GM06990 (cell line): Measurements from ENCODE around the gene FA2H.

Experiments
- DNase-seq: peaks from one replicate; pipeline ENCODE4 v3.0.0-alpha.2; 2011; ENCODE audit not compliant: insufficient read length; ENCODE audit errors: extremely low read depth
- H3K27me3 ChIP-seq: replicated peaks from 2 replicates; pipeline ENCODE4 v1.6.0; 2011; ENCODE audit warnings: low read length; ENCODE audit not compliant: control insufficient read depth, insufficient read depth
- H3K36me3 ChIP-seq: 2 replicates; pipeline ENCODE4 v1.5.1; 2011; ENCODE audit warnings: low read length; ENCODE audit not compliant: control insufficient read depth, insufficient read depth
- H3K4me3 ChIP-seq: replicated peaks from 2 replicates; pipeline ENCODE4 v1.5.1; 2011; ENCODE audit warnings: low read depth, mild to moderate bottlenecking, control low read depth, low read length
- CTCF ChIP-seq: IDR thresholded peaks from 2 replicates; pipeline ENCODE4 v1.5.1; 2011; ENCODE audit warnings: low read length, control low read depth, mild to moderate bottlenecking, inconsistent platforms; ENCODE audit not compliant: insufficient read depth, poor library complexity, severe bottlenecking

Gene FA2H

DNA sequence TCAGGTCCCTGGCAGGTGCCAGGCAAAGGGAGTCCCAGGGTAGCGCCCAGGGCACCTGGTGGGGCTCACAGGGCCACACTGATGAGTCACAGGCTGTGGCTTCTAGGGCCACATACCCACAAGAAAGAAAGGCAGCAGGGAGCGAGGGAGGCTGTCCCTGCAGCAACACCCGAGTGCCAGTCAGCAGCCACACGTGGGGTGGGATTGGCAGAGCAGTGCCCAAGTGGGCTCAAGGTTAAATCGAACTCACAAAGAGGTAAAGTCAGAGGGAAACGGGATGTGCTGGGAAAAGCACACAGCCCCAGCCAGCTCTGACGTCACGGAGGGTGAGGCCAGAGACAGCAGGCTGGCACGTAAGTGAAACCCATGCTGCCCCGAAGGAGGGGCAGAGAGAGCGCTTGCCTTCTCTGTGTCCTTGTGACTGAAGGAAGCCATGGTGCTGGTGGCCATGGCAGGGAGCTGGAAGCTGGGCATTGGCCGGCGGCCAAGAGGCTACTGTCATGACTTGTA is 33.8 kb downstream of the FA2H start:
- no peak for TF ChIP-seq CTCF
- H3K36me3 ChIP-seq, result no peaks in the 10 kb centered on the region
- no peaks in the 10 kb centered on the region for H3K27me3 ChIP-seq
- H3K4me3 ChIP-seq, result no peak overlapping the region
- no peak for DNase-seq

DNA sequence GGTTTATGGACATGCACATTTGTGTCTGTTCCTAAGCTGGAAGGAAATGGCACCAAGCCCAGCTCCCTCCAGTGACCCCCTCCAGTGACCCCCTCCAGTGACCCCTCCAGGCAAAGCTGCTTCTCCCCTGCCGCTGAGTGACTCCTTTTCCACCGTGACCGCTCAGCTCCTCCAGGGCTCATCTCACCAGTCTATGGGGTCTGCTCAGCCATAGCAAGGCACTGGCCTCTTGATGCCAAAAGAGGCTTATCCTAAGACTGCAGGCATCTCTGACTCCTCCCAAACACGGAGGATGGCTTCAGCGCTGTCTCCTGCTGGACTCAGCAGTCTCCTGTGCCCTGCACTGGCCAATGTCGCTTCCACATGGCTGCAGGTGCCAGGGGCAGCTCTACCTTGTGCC is 35.3 kb downstream of the FA2H start:
- no peak for TF ChIP-seq CTCF
- H3K36me3 ChIP-seq, result no peaks in the 10 kb centered on the region
- H3K27me3 ChIP-seq, result no peaks in the 10 kb centered on the region
- H3K4me3 ChIP-seq, result no peak overlapping the region
- DNase-seq, result no peak

DNA sequence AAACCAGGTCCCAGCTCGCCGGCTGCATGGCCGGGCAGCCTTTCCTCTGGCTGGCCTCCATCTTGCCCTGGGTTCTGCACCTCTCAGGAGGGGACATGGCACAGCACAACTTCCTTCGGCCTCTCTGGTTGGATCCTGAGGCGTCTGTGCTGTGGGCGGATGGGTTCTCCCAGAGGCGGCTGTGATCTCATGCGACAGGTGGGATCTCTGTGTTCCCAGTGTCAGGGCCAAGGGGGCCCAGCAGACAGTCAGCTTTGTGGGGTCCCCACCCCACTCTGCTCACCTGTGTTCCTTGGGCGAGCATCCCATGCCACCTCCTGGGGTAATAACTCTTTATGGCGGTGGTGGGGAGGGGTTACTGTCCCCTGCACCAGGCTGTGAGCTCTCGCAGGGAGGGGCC is 35.8 kb downstream of the FA2H start:
- TF ChIP-seq CTCF, result no peak
- DNase-seq, result no peak
- Histone ChIP-seq H3K36me3 (no peaks in the 10 kb centered on the region), H3K27me3 (no peaks in the 10 kb centered on the region), H3K4me3 (no peak overlapping the region)

GRCh38 chr16:74738113-74738541 is 36.5 kb downstream of the FA2H start:
- Histone ChIP-seq H3K4me3 (no peak overlapping the region), H3K27me3 (no peaks in the 10 kb centered on the region), H3K36me3 (no peaks in the 10 kb centered on the region)
- TF ChIP-seq CTCF, result no peak
- no peak for DNase-seq

GRCh38 chr16:74737521-74737920 is 37.1 kb downstream of the FA2H start:
- Histone ChIP-seq H3K4me3 (no peak overlapping the region), H3K36me3 (no peaks in the 10 kb centered on the region), H3K27me3 (no peaks in the 10 kb centered on the region)
- DNase-seq, result no peak
- no peak for TF ChIP-seq CTCF

GRCh38 chr16:74736531-74737157 is 38.0 kb downstream of the FA2H start:
- DNase-seq, result no peak
- no peaks in the 10 kb centered on the region for H3K36me3 ChIP-seq
- TF ChIP-seq CTCF, result no peak
- no peak overlapping the region for H3K4me3 ChIP-seq
- H3K27me3 ChIP-seq, result no peaks in the 10 kb centered on the region
